GM12865 (cell line): ENCODE results near the gene RFTN1.

ENCODE experiments used
- DNase-seq: peaks from one replicate; pipeline ENCODE4 v3.0.0; 2010; ENCODE audit warnings: low read depth
- H3K4me3 ChIP-seq: 2 replicates; pipeline ENCODE4 v1.5.1; 2011; ENCODE audit warnings: mild to moderate bottlenecking, low read depth, low read length, control low read depth
- TF ChIP-seq, protein P1 (sequence below): IDR thresholded peaks from 2 replicates; pipeline ENCODE4 v1.5.1; 2011; ENCODE audit warnings: low read length, control low read depth, low read depth, inconsistent platforms; ENCODE audit not compliant: insufficient read depth; ENCODE audit errors: missing control alignments

RFTN1 gene

DNA sequence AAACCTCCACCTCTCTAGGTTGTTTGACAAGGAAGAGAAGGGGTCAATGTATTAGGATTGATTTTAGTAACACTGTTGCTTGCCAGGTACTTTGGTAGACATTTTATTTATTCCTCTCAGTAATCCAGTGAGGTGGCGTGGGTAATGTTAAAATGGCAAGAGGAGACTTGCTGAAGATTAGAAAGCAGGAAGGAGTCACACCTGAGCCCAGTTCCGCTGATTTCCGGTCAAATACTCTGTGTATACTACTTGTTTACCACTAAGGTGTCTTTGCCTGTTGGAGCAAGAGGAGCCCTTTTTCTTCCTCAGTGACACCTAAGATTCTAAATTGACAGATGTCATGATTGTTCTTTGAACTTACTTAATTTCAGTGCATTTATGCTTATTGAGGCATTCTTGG, 246.8 kb downstream of the RFTN1 start:
- TF ChIP-seq, protein P1, sequence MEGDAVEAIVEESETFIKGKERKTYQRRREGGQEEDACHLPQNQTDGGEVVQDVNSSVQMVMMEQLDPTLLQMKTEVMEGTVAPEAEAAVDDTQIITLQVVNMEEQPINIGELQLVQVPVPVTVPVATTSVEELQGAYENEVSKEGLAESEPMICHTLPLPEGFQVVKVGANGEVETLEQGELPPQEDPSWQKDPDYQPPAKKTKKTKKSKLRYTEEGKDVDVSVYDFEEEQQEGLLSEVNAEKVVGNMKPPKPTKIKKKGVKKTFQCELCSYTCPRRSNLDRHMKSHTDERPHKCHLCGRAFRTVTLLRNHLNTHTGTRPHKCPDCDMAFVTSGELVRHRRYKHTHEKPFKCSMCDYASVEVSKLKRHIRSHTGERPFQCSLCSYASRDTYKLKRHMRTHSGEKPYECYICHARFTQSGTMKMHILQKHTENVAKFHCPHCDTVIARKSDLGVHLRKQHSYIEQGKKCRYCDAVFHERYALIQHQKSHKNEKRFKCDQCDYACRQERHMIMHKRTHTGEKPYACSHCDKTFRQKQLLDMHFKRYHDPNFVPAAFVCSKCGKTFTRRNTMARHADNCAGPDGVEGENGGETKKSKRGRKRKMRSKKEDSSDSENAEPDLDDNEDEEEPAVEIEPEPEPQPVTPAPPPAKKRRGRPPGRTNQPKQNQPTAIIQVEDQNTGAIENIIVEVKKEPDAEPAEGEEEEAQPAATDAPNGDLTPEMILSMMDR: no peak
- H3K4me3 ChIP-seq: no peak overlapping the region
- no peak for DNase-seq
